Measurements from ENCODE around the gene ADAMTS5. TPM values are rescaled to one million over a fixed set of nuclear protein-coding genes. Genes with fewer than 3 reads are reported as not detected.

Gene ADAMTS5
- total and polyA plus RNA-seq, 2 donors (not counting 3 experiments of a cell fraction or from before 2014, with no cell fraction given): not detected

GRCh38 chr21:26943921-26944320 is 23.0 kb downstream of the ADAMTS5 start:
- ChIA-PET POLR2A (no interaction called here), CTCF (no interaction called here)
- no peak for FAIRE-seq
- no peaks in the 10 kb centered on the region for H3K4me1 ChIP-seq (ENCODE audit: control insufficient read depth, extremely low read depth, insufficient read depth, low read length)
- no peaks in the 10 kb centered on the region for H3K79me2 ChIP-seq (ENCODE audit: control insufficient read depth, insufficient read depth, low read length)
- dilution Hi-C loops (cut with MboI; ENCODE audit: extremely low pct_ligation_motif_present, low sequenced_read_pairs): no loop called here
- H3K27me3 ChIP-seq (ENCODE audit: control insufficient read depth in 2 of 2, insufficient read depth in 2 of 2, low read length in 2 of 2): no peaks in the 10 kb centered on the region
- TF ChIP-seq EZH2 (IDR thresholded peaks at IDR 0.05; ENCODE audit: borderline replicate concordance, low read depth, low read length, severe bottlenecking): no peak
- TF ChIP-seq JUN (IDR thresholded peaks at IDR 0.05; ENCODE audit: borderline replicate concordance, insufficient read depth, insufficient read length, low read depth): no peak
- TF ChIP-seq POLR2A (IDR thresholded peaks at IDR 0.05; ENCODE audit: low read depth, low read length): no peak
- TF ChIP-seq MAX (IDR thresholded peaks at IDR 0.05; ENCODE audit: insufficient read depth, insufficient read length): no peak
- no peak for TF ChIP-seq GATA2 (IDR thresholded peaks at IDR 0.05; ENCODE audit: insufficient read depth, insufficient read length, low read depth, low read length)
- no peak for TF ChIP-seq POLR2AphosphoS5 (IDR thresholded peaks at IDR 0.05; ENCODE audit: insufficient read depth, low read depth, low read length)
- no peak for TF ChIP-seq CTCF (IDR thresholded peaks at IDR 0.05; ENCODE audit: extremely low read depth in 1 of 2, insufficient read depth in 1 of 2, low read depth in 1 of 2, low read length in 2 of 2)
- no peak for TF ChIP-seq FOS (IDR thresholded peaks at IDR 0.05; ENCODE audit: borderline replicate concordance, insufficient read depth, low read length)
- no peak for TF ChIP-seq MYC (IDR thresholded peaks at IDR 0.05; ENCODE audit: low read depth, low read length)
- no peak overlapping the region for H3K4me3 ChIP-seq (replicated peaks in 1 of 3; ENCODE audit: insufficient read depth in 1 of 3, low read depth in 1 of 3, low read length in 3 of 3)
- DNase-seq (ENCODE audit: low read depth, low spot score): no peak
- H3K9me3 ChIP-seq (replicated peaks; ENCODE audit: control insufficient read depth, insufficient read depth, low read length): no peaks in the 10 kb centered on the region
- no TSS peak for BruUV-seq (replicated peaks)
- no peak overlapping the region for H3K27ac ChIP-seq (ENCODE audit: insufficient read depth, low read depth, low read length)
- H3K36me3 ChIP-seq (ENCODE audit: control insufficient read depth in 2 of 2, extremely low read depth in 1 of 2, insufficient read depth in 2 of 2, low read length in 2 of 2): no peaks in the 10 kb centered on the region
- no peaks in the 10 kb centered on the region for H3K9me1 ChIP-seq (replicated peaks; ENCODE audit: control insufficient read depth, extremely low read depth, insufficient read depth, low read length)
- H2AFZ ChIP-seq (ENCODE audit: low read depth, low read length): no peak overlapping the region
- no peaks in the 10 kb centered on the region for H4K20me1 ChIP-seq (replicated peaks; ENCODE audit: control insufficient read depth, extremely low read depth, insufficient read depth, low read length)
- H3K9ac ChIP-seq (replicated peaks; ENCODE audit: extremely low read depth, insufficient read depth, low read length): no peak overlapping the region
- intact Hi-C loops (cut with micrococcal nuclease): no loop called here
- H3K4me2 ChIP-seq (ENCODE audit: insufficient read depth, low read length): no peak overlapping the region
